GM18870 (cell line): ENCODE results near the gene HDAC4.
"Not testable (repeated sequence)": the region's sequence is repeated elsewhere in the genome, so short reads cannot be mapped to it uniquely, and the experiment has no call there.

Experiments used
- ATAC-seq: cut with Tn5 transposase; IDR thresholded peaks from one replicate; pipeline ENCODE4 v1.9.1; 2021; ENCODE audit warnings: moderate library complexity; ENCODE audit not compliant: unreplicated experiment

The HDAC4 gene

DNA sequence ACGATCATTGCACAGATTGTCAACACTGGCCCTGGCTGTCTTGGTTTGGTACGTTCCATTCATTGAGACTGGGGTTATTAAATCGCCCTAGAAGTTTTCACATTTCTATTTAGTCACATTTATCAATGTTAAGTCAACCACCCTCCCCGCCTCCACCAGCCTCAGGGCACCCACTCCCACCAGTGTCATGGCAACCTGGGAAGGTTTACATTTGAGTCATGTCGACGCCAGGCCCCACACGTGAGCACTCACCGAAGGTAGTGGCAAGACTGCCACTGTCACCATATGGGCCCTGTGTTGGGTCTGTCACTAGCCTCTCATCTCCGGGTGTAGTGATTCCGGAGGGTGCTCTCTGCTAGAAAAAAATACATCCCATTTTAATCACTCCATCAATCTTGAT lies 358.8 kb downstream of the HDAC4 start:
- no peak for ATAC-seq

DNA sequence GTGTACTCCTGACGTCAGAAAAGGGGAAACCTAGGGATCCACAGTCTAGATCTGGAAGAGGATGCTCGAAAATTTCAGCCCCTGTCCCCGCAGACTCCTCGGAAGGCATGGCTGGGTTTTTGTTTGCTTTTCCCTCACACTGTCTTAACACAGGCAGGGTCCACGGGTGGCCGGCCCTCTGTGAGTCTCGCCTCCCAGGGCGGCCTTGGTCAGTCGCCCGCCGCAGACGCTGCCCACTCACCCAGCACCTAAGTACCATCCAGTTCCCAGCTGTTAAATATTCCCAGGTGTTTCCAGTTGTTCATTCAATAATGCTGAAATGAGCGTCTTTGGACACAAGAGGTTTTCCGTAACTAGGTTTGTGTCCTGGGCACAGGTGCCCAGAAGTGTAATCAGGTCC lies 359.8 kb downstream of the HDAC4 start:
- ATAC-seq = no peak

- no peak for ATAC-seq
Observed at GRCh38 chr2:239040152-239040761, 360.6 kb downstream of the HDAC4 start.

- no peak for ATAC-seq
Observed at GRCh38 chr2:239039479-239039861, 361.4 kb downstream of the HDAC4 start.

DNA sequence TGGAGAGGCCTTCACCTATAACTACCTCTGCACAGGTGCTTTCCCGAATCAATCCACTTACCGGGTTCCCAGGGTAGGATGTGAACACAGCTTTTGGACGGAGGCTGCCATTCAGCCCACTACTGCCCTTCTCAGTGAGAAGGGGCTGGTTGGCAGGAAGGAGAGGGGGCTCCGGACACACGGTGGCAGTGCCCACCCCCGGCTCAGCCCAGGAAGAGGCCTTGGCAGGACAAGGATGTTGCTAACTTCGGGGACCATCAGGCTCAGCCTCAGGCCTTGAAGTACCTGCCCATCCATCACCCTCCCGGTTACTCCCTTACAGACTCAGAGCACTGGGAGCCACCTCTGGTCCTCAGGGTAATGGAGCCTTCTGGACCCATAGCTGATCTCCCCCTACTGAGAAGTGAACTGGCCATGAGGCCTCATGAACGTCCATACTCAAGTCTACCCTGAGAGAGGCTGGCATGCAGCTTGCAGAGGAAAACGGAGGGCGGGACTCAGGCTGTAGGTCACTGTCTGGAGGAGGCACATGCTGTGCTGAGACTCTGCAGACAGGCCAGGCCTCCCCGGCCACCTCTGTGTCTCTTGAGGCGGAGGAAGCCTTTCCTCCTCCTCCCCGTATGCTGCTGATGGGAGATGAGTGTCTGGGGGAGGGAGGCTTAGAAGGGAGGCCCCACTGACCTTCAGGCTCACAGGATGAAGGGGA lies 361.9 kb downstream of the HDAC4 start:
- ATAC-seq = no peak

GRCh38 chr2:239038284-239038683 lies 362.5 kb downstream of the HDAC4 start:
- ATAC-seq = not testable (repeated sequence)

- no peak for ATAC-seq
Observed at GRCh38 chr2:239037559-239037910, 363.3 kb downstream of the HDAC4 start.

DNA sequence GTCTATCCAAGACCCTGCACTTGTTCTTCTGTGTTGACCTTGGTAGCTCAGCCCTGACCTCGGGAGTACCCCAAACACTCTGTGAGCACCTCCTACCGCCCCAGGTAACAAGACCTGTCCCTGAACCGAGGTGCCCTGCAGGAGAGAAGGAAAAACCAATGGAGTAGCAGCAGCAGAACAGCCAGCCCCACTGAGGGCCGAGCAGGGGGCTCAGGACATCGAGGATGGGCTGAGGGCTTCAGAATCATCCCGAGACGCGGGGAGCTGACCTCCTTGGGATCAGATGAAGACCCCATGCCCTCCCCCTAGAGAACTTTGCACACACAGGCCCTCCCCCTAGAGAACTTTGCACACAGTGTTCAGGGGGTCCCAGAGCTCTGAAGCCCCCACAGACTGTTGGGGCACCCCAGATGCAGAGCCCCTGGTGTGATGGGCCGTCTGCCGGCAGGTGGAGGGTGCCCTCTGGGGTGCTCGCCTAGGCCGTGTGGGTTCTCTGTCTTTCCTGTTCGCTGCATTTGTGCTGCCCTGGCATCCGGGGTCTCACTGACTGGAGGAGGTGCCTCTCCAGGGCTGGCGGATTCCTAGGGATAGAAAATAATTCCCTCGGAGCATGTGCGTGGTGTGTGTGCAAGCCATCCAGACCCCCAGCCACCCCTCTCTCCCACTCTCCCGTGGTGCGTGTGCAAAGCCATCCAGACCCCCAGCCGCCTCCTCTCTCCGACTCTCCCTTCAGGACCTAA lies 363.8 kb downstream of the HDAC4 start:
- no peak for ATAC-seq

GRCh38 chr2:239035997-239036731 lies 364.7 kb downstream of the HDAC4 start:
- no peak for ATAC-seq

DNA sequence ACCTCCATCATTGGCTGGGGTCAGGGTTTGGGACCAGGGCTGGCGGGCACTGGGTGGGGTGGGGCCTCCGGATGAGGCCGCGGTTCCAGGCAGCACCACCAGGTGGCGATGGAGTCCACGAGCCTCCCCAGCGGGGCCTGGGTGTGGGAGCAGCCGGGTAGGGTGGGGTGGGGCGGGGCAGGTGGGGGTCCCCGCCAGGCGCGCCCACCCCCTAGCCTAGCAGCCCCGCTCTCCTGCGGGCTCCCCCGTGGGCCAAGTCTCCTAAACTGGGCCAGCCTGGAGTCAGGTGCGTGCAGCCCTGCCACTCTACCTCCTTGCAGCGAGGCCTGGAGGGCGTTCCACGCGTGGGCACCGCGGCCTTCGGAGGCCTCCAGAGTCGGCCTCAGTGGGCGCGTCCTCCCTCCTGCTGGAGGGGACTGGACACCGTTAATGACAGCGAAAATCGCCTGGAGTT lies 365.4 kb downstream of the HDAC4 start:
- no peak for ATAC-seq

GRCh38 chr2:239034561-239035341 lies 366.1 kb downstream of the HDAC4 start:
- ATAC-seq = no peak

- no peak for ATAC-seq
Observed at GRCh38 chr2:239033801-239034560, 366.8 kb downstream of the HDAC4 start.

GRCh38 chr2:239029958-239030357 lies 370.9 kb downstream of the HDAC4 start:
- no peak for ATAC-seq

- ATAC-seq = no peak
Observed at GRCh38 chr2:239028253-239028619, 372.6 kb downstream of the HDAC4 start.

GRCh38 chr2:239027391-239028252 lies 373.2 kb downstream of the HDAC4 start:
- ATAC-seq = no peak

- no peak for ATAC-seq
Observed at GRCh38 chr2:239026711-239027361, 374.0 kb downstream of the HDAC4 start.

DNA sequence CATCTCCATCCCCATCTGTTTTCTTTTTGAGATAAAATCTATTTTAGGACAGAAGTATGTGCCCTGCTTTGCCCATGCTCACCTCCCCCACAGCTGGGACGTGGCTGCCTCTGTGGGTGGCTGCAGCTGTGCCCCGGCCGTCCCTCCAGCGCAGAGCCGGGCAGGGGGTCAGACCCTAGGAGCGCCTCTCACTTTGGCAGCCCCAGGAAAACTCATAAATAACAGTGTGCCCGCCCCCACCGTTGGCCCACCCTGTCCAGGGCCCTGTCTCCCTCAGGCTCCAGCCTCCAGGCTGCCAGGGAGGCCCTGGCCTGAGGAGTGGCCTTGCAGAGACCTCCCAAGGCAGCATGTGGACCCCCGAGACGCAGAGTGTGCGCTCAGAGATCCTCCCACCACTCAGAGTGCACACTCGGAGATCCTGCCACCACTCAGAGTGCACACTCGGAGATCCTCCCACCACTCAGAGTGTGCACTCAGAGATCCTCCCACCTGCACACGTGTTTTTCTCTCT lies 374.8 kb downstream of the HDAC4 start:
- ATAC-seq = no peak

DNA sequence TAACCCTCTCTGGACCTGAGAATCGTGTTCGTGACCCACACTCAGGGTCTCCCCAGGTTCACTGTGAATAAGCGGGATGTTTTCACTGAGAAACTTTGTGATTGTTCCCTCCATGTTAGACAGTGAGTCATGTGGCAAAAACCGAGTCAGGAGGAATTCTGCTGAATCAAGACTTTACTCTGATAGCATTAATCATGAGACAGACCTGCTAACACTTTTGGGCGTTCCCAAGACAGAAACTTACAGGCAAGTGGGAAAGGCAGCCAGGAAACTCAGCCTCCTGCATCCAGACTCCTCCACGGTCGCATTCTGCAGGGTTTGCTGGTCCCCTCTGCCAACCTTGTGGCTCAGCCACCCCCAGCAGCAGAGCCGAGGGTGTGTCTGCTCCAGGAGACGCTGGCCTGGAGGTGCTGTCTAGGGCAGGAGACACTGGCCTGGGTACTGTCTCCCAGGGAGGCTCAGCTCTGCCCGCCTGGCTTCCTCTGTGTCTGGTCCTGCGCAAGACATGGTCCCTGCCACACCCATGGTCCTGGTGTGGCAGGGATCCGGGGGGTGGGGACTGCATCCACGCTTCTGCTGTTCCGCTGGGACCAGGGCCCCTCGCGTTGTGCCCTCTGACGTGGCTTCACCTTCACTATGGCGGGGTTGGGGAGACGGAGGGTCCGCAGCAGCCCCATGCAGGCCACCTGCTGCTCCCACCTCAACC lies 375.6 kb downstream of the HDAC4 start:
- ATAC-seq = no peak
